SIG-M5 treated with dmso at 0.1 percent for 504 hours (cell line): ENCODE data around the gene HLF.

Experiments used
- DNase-seq: peaks from one replicate; lab custom pipeline; 2025; ENCODE audit not compliant: unreplicated experiment; lab: John Stamatoyannopoulos, UW

Gene HLF

GRCh38 chr17:55305321-55306087, 40.7 kb downstream of the HLF start:
- DNase-seq = no peak

GRCh38 chr17:55307879-55308278, 43.1 kb downstream of the HLF start:
- DNase-seq = no peak

GRCh38 chr17:55308613-55309391, 44.0 kb downstream of the HLF start:
- no peak for DNase-seq

GRCh38 chr17:55311767-55312375, 47.1 kb downstream of the HLF start:
- DNase-seq = no peak

GRCh38 chr17:55312852-55313251, 48.1 kb downstream of the HLF start:
- DNase-seq = no peak

GRCh38 chr17:55314061-55314783, 49.5 kb downstream of the HLF start:
- DNase-seq = no peak

- no peak for DNase-seq
Measured at GRCh38 chr17:55314784-55315491, 50.2 kb downstream of the HLF start.

GRCh38 chr17:55316499-55316898, 51.7 kb downstream of the HLF start:
- no peak for DNase-seq

GRCh38 chr17:55317284-55317683, 52.5 kb downstream of the HLF start:
- DNase-seq = no peak

- no peak for DNase-seq
Measured at GRCh38 chr17:55318081-55318480, 53.3 kb downstream of the HLF start.

- no peak for DNase-seq
Measured at GRCh38 chr17:55318715-55319487, 54.1 kb downstream of the HLF start.

GRCh38 chr17:55319933-55320593, 55.3 kb downstream of the HLF start:
- DNase-seq = no peak

GRCh38 chr17:55320594-55321426, 56.0 kb downstream of the HLF start:
- no peak for DNase-seq

- no peak for DNase-seq
Measured at GRCh38 chr17:55321427-55322060, 56.8 kb downstream of the HLF start.

- no peak for DNase-seq
Measured at GRCh38 chr17:55322453-55322985, 57.8 kb downstream of the HLF start.

- no peak for DNase-seq
Measured at GRCh38 chr17:55323518-55324295, 58.9 kb downstream of the HLF start.
